Measurements from ENCODE around the gene RASSF5. TPM values are rescaled to one million over a fixed set of nuclear protein-coding genes. Genes with fewer than 3 reads are reported as not detected.

The RASSF5 gene
- total and polyA plus RNA-seq, 2 of the 13 experiments (the other 11 are each of a cell fraction or from before 2014, with no cell fraction given), result 0.18 to 0.40 TPM

- peak; percentile 47; the same call in 1 of the 2 replicates for TF ChIP-seq RXRA (CRISPR knock-in tag; IDR thresholded peaks at IDR 0.05)
- TF ChIP-seq ZNF710 (CRISPR knock-in tag; IDR thresholded peaks at IDR 0.05; ENCODE audit: borderline replicate concordance), result peak; percentile 79; the same call in 1 of the 2 replicates
- no peak for TF ChIP-seq ZMYM2 (CRISPR knock-in tag; IDR thresholded peaks at IDR 0.05)
- TF ChIP-seq KAT7 (CRISPR knock-in tag; IDR thresholded peaks at IDR 0.05; ENCODE audit: borderline replicate concordance), result peak; percentile 53; the same call in 1 of the 2 replicates
- TF ChIP-seq TRIM24 (CRISPR knock-in tag; IDR thresholded peaks at IDR 0.05), result no peak
- TF ChIP-seq DZIP1 (CRISPR knock-in tag; IDR thresholded peaks at IDR 0.05), result peak; percentile 83; the same call in 1 of the 2 replicates
- no peak for TF ChIP-seq CHD4 (IDR thresholded peaks at IDR 0.05; ENCODE audit: borderline replicate concordance, low read length)
- no peak for TF ChIP-seq ZNF275 (CRISPR knock-in tag; IDR thresholded peaks at IDR 0.05; ENCODE audit: borderline replicate concordance)
- TF ChIP-seq ZNF556 (CRISPR knock-in tag; IDR thresholded peaks at IDR 0.05; ENCODE audit: borderline replicate concordance), result peak; percentile 30; the same call in 1 of the 2 replicates
- peak; percentile 92 for TF ChIP-seq ZSCAN21 (CRISPR knock-in tag; IDR thresholded peaks at IDR 0.05; ENCODE audit: borderline replicate concordance)
- TF ChIP-seq ZNF318 (CRISPR knock-in tag; IDR thresholded peaks at IDR 0.05), result 0 out of 2 replicates have a peak, but pooled peaks have one; percentile 26
- no peak for TF ChIP-seq ZNF232 (CRISPR knock-in tag; IDR thresholded peaks at IDR 0.05; ENCODE audit: borderline replicate concordance)
Measured at GRCh38 chr1:206635080-206635977, 128.0 kb downstream of the RASSF5 start, which contains the start of gene DYRK3 (continued).
